ENCODE data around the gene ME3.

The ME3 gene

DNA sequence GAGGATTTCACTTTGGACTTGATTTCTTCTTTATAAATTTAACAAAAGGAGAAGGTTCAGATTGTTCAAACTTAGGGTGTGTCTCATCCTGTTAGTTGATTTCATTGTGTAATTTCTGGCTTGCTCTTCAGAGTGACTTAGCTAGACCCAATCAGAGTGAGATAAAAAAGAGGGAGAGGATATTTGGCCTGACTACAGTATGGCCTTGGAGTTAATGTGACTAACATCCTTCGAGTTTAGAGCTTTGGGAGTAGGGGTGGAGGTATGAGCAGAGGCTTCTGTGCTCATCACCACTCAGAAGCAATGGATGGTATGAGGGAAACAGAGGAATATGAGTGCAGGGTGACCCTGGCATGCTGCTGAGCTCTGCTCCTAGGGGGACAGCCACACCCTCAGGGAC lies 114.2 kb downstream of the ME3 start:
- Histone ChIP-seq H3K36me3 (ENCODE audit: insufficient read depth, insufficient read length, low read length) (no peaks in the 10 kb centered on the region), H3K27me3 (ENCODE audit: insufficient read depth, insufficient read length) (no peaks in the 10 kb centered on the region), H3K4me3 (ENCODE audit: insufficient read length, low read depth) (no peak overlapping the region), H3K9me3 (ENCODE audit: insufficient read depth, low read length) (peaks cover 5% of the 10 kb centered on the region; the same call in 1 of the 2 replicates), H3K9ac (ENCODE audit: insufficient read length, low read depth) (no peak overlapping the region), H3K4me1 (ENCODE audit: insufficient read depth, insufficient read length) (no peaks in the 10 kb centered on the region)
- no peak for TF ChIP-seq ZNF274 (IDR thresholded peaks at IDR 0.05; ENCODE audit: low read depth, low read length)
- TF ChIP-seq YY1 (IDR thresholded peaks at IDR 0.05; ENCODE audit: insufficient read depth, insufficient read length) = no peak
- TF ChIP-seq SUZ12 (IDR thresholded peaks at IDR 0.05; ENCODE audit: extremely low read depth, insufficient read depth, insufficient read length) = no peak
- DNase-seq (ENCODE audit: low read depth, low spot score) = no peak

DNA sequence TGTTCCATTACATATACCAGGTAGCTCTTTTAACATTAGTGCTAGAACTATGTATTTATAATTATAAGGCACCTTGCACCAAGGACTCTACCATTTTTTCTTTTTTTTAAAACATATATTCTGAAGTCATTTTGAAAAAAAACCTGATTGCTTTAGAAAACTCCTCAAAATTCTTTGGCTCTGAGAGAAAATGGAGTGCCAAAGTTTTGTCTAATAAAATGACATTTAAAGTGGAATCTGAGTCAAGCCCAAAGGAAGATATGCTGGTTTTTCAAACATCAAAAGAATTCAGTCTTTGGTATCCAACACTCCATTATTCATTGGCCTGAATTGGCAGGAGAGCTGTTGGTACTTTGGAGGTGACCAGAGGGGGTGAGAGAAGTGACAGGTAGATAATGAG lies 116.5 kb downstream of the ME3 start:
- no peak for DNase-seq (ENCODE audit: low read depth, low spot score)
- Histone ChIP-seq H3K9me3 (ENCODE audit: insufficient read depth, low read length) (no peaks in the 10 kb centered on the region; the same call in 1 of the 2 replicates), H3K27me3 (ENCODE audit: insufficient read depth, insufficient read length) (no peaks in the 10 kb centered on the region), H3K36me3 (ENCODE audit: insufficient read depth, insufficient read length, low read length) (no peaks in the 10 kb centered on the region), H3K9ac (ENCODE audit: insufficient read length, low read depth) (no peak overlapping the region), H3K4me3 (ENCODE audit: insufficient read length, low read depth) (no peak overlapping the region), H3K4me1 (ENCODE audit: insufficient read depth, insufficient read length) (no peaks in the 10 kb centered on the region)
- TF ChIP-seq SUZ12 (IDR thresholded peaks at IDR 0.05; ENCODE audit: extremely low read depth, insufficient read depth, insufficient read length) = no peak
- no peak for TF ChIP-seq ZNF274 (IDR thresholded peaks at IDR 0.05; ENCODE audit: low read depth, low read length)
- TF ChIP-seq YY1 (IDR thresholded peaks at IDR 0.05; ENCODE audit: insufficient read depth, insufficient read length) = no peak

DNA sequence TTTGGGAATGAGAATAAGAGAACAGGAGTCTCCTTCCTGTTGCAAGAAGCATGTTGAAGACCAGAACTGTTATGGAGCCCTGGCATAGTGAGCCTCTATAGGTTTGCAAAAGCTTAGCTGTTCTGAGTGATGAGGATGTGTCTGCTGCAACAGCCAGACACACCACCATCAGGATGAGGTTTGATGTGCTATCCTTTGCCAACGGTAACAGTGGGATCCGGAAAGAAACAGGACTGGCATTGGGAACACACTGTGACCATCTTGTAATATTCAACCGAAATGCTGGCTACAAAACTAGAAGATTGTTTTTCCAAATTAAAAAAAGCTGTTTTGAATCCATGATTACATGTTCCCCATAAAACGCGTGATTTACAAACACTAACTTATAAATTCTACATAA lies 117.0 kb downstream of the ME3 start:
- no peak for DNase-seq (ENCODE audit: low read depth, low spot score)
- no peaks in the 10 kb centered on the region for H3K27me3 ChIP-seq (ENCODE audit: insufficient read depth, insufficient read length)
- no peaks in the 10 kb centered on the region for H3K9me3 ChIP-seq (ENCODE audit: insufficient read depth, low read length)
- H3K9ac ChIP-seq (ENCODE audit: insufficient read length, low read depth) = no peak overlapping the region
- H3K4me3 ChIP-seq (ENCODE audit: insufficient read length, low read depth) = no peak overlapping the region
- TF ChIP-seq SUZ12 (IDR thresholded peaks at IDR 0.05; ENCODE audit: extremely low read depth, insufficient read depth, insufficient read length) (no peak), YY1 (IDR thresholded peaks at IDR 0.05; ENCODE audit: insufficient read depth, insufficient read length) (no peak), ZNF274 (IDR thresholded peaks at IDR 0.05; ENCODE audit: low read depth, low read length) (no peak)
- no peaks in the 10 kb centered on the region for H3K36me3 ChIP-seq (ENCODE audit: insufficient read depth, insufficient read length, low read length)
- H3K4me1 ChIP-seq (ENCODE audit: insufficient read depth, insufficient read length) = no peaks in the 10 kb centered on the region

DNA sequence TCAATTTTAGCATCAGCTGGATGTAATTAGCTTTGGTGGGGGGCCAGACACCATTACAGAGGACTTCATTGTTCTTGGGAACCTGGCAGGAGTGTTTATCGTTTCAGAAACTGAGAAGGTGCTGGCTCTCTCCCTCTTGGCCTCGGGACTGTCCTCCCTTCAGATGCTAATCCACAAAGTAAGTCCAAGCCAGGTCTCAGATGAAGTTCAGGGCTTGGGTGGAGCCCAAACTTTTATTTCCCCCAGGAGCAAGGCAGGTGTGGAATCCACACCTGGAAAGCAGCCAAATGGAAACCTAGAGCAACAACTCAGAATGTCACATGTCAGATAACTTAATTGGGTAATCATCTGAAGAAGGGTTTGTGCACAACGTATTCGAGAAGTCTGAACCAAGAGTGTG lies 119.2 kb downstream of the ME3 start:
- DNase-seq (ENCODE audit: low read depth, low spot score) = no peak
- TF ChIP-seq YY1 (IDR thresholded peaks at IDR 0.05; ENCODE audit: insufficient read depth, insufficient read length) (no peak), ZNF274 (IDR thresholded peaks at IDR 0.05; ENCODE audit: low read depth, low read length) (no peak), SUZ12 (IDR thresholded peaks at IDR 0.05; ENCODE audit: extremely low read depth, insufficient read depth, insufficient read length) (no peak)
- Histone ChIP-seq H3K27me3 (ENCODE audit: insufficient read depth, insufficient read length) (no peaks in the 10 kb centered on the region), H3K9me3 (ENCODE audit: insufficient read depth, low read length) (no peaks in the 10 kb centered on the region), H3K4me1 (ENCODE audit: insufficient read depth, insufficient read length) (no peaks in the 10 kb centered on the region), H3K9ac (ENCODE audit: insufficient read length, low read depth) (no peak overlapping the region), H3K4me3 (ENCODE audit: insufficient read length, low read depth) (no peak overlapping the region), H3K36me3 (ENCODE audit: insufficient read depth, insufficient read length, low read length) (no peaks in the 10 kb centered on the region)

- H3K4me3 ChIP-seq (ENCODE audit: insufficient read length, low read depth) = no peak overlapping the region
- H3K9ac ChIP-seq (ENCODE audit: insufficient read length, low read depth) = no peak overlapping the region
- DNase-seq (ENCODE audit: low read depth, low spot score) = no peak
- H3K4me1 ChIP-seq (ENCODE audit: insufficient read depth, insufficient read length) = no peaks in the 10 kb centered on the region
- H3K27me3 ChIP-seq (ENCODE audit: insufficient read depth, insufficient read length) = no peaks in the 10 kb centered on the region
- H3K9me3 ChIP-seq (ENCODE audit: insufficient read depth, low read length) = no peaks in the 10 kb centered on the region
- TF ChIP-seq SUZ12 (IDR thresholded peaks at IDR 0.05; ENCODE audit: extremely low read depth, insufficient read depth, insufficient read length) = no peak
- no peak for TF ChIP-seq YY1 (IDR thresholded peaks at IDR 0.05; ENCODE audit: insufficient read depth, insufficient read length)
- TF ChIP-seq ZNF274 (IDR thresholded peaks at IDR 0.05; ENCODE audit: low read depth, low read length) = no peak
- H3K36me3 ChIP-seq (ENCODE audit: insufficient read depth, insufficient read length, low read length) = no peaks in the 10 kb centered on the region
Observed at GRCh38 chr11:86551288-86552092, 120.9 kb downstream of the ME3 start.

- Histone ChIP-seq H3K4me3 (ENCODE audit: insufficient read length, low read depth) (no peak overlapping the region), H3K9ac (ENCODE audit: insufficient read length, low read depth) (no peak overlapping the region), H3K4me1 (ENCODE audit: insufficient read depth, insufficient read length) (no peaks in the 10 kb centered on the region), H3K36me3 (ENCODE audit: insufficient read depth, insufficient read length, low read length) (no peaks in the 10 kb centered on the region), H3K9me3 (ENCODE audit: insufficient read depth, low read length) (no peaks in the 10 kb centered on the region), H3K27me3 (ENCODE audit: insufficient read depth, insufficient read length) (no peaks in the 10 kb centered on the region)
- no peak for DNase-seq (ENCODE audit: low read depth, low spot score)
- TF ChIP-seq YY1 (IDR thresholded peaks at IDR 0.05; ENCODE audit: insufficient read depth, insufficient read length) = no peak
- no peak for TF ChIP-seq SUZ12 (IDR thresholded peaks at IDR 0.05; ENCODE audit: extremely low read depth, insufficient read depth, insufficient read length)
- no peak for TF ChIP-seq ZNF274 (IDR thresholded peaks at IDR 0.05; ENCODE audit: low read depth, low read length)
Observed at GRCh38 chr11:86550757-86551156, 121.7 kb downstream of the ME3 start.

DNA sequence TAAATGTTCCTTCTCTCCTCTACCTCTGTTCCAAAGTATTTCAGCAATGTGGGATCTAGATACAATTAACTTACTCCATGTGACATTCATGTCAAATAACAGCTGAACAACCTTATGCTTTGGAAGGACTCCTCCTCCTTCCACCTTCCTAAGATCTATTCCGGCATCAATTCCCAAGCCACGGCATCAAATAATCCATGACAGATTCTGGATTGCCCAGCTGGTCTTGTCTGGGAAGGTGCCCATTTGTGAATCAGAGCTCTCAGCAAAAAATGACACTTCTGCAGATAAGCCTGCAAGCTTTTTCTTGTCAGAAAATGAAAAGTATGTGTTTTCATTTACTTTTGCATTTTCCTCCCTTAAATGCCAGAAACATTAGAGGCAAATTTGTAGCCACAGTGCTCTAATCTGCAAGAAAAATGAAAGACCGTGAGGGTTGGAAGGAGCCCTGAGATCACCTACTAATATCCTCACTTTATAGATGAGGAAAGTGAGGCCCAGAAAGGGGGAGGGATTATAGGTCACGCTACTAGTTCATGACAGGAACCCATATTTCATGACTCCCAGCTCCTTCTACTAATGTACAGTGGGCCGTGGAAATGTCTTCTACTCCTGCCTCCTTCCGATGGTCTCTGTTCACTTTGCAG lies 124.0 kb downstream of the ME3 start:
- Histone ChIP-seq H3K4me1 (ENCODE audit: insufficient read depth, insufficient read length) (no peaks in the 10 kb centered on the region), H3K27me3 (ENCODE audit: insufficient read depth, insufficient read length) (no peaks in the 10 kb centered on the region), H3K36me3 (ENCODE audit: insufficient read depth, insufficient read length, low read length) (no peaks in the 10 kb centered on the region), H3K9me3 (ENCODE audit: insufficient read depth, low read length) (no peaks in the 10 kb centered on the region), H3K4me3 (ENCODE audit: insufficient read length, low read depth) (no peak overlapping the region), H3K9ac (ENCODE audit: insufficient read length, low read depth) (no peak overlapping the region)
- no peak for DNase-seq (ENCODE audit: low read depth, low spot score)
- TF ChIP-seq ZNF274 (IDR thresholded peaks at IDR 0.05; ENCODE audit: low read depth, low read length) (no peak), YY1 (IDR thresholded peaks at IDR 0.05; ENCODE audit: insufficient read depth, insufficient read length) (no peak), SUZ12 (IDR thresholded peaks at IDR 0.05; ENCODE audit: extremely low read depth, insufficient read depth, insufficient read length) (no peak)
